ENCODE data around the gene TMEM69.

DNA sequence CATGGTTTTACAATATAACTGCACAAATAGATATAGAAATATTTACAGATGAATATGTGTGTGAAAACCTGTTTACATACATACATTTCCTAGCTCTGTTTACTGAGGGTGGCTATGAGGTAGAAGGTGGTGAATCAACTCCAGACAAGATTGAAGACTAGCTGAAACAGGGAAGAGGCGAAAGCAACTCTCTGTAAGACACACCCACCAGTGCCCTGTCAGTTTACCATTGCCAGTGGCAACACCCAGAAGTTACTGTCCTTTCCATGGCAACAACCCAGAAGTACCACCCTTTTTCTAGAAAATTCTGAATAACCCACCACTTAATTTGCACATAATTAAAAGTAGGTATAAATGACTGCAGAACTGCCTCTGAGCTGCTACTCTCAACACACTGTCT is 16.7 kb downstream of the TMEM69 start:
- TF ChIP-seq, protein P1, sequence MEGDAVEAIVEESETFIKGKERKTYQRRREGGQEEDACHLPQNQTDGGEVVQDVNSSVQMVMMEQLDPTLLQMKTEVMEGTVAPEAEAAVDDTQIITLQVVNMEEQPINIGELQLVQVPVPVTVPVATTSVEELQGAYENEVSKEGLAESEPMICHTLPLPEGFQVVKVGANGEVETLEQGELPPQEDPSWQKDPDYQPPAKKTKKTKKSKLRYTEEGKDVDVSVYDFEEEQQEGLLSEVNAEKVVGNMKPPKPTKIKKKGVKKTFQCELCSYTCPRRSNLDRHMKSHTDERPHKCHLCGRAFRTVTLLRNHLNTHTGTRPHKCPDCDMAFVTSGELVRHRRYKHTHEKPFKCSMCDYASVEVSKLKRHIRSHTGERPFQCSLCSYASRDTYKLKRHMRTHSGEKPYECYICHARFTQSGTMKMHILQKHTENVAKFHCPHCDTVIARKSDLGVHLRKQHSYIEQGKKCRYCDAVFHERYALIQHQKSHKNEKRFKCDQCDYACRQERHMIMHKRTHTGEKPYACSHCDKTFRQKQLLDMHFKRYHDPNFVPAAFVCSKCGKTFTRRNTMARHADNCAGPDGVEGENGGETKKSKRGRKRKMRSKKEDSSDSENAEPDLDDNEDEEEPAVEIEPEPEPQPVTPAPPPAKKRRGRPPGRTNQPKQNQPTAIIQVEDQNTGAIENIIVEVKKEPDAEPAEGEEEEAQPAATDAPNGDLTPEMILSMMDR (IDR thresholded peaks at IDR 0.05) = no peak
- TF ChIP-seq EP300 (IDR thresholded peaks at IDR 0.05) (no peak), POLR2A (IDR thresholded peaks at IDR 0.05) (no peak), POLR2AphosphoS5 (IDR thresholded peaks at IDR 0.05) (no peak)
